ENCODE data around the gene PROB1. TPM values are rescaled to one million over a fixed set of nuclear protein-coding genes. Genes with fewer than 3 reads are reported as not detected.

Gene PROB1
- polyA plus RNA-seq, 1 of the 3 experiments (the other 2 are of a cell fraction): 0.44 TPM

DNA sequence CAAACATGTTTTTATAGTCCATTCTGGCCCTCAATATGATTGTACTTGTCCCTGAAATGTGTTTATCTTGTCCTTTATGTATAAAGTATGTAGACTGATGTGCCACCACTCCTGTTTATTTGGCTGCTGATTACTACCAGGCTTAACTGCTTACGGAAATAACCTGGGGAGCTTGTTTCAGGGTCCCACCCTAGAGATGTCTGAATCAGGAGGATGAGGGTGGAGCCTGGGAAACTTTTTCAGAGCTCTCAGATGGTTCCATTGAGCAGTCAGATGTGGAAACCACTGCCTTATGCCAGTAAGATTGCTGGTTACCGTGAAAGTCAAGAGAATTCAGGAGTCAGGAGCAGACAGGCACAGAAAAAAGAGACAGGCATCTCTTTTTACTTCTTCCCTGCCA, 31.0 kb downstream of the PROB1 start:
- H3K79me2 ChIP-seq (ENCODE audit: insufficient read depth): peaks cover 59% of the 10 kb centered on the region

GRCh38 chr5:139361835-139362429, 33.0 kb downstream of the PROB1 start:
- H2AFZ ChIP-seq (ENCODE audit: low read depth): no peak overlapping the region
- no peaks in the 10 kb centered on the region for H3K27me3 ChIP-seq (ENCODE audit: insufficient read depth)
- DNase-seq: no peak
- POLR2A ChIA-PET: no interaction called here
- H3K9ac ChIP-seq: no peak overlapping the region
- peaks cover 30 to 35% of the 10 kb centered on the region in 2 experiments for H3K36me3 ChIP-seq (replicated peaks in 1 of 2; ENCODE audit: control insufficient read depth in 1 of 2, insufficient read depth in 2 of 2, low read length in 1 of 2)
- H3K9me3 ChIP-seq: no peaks in the 10 kb centered on the region
- H3K4me2 ChIP-seq: no peak overlapping the region
- H4K20me1 ChIP-seq (ENCODE audit: insufficient read depth): peaks cover 70% of the 10 kb centered on the region
- WGBS (ENCODE audit: low lambda C conversion rate): 89% methylated on average over 6 of the region's 6 CpGs
- no peaks in the 10 kb centered on the region for H3K4me1 ChIP-seq (ENCODE audit: control insufficient read depth in 1 of 2, insufficient read depth in 2 of 2, low read depth in 1 of 2, low read length in 1 of 2)
- H3K9me2 ChIP-seq: no peaks in the 10 kb centered on the region
- no peak overlapping the region for H3K27ac ChIP-seq (ENCODE audit: low read depth in 2 of 2, low read length in 1 of 2)
- peaks cover 24% of the 10 kb centered on the region for H3F3A ChIP-seq (replicated peaks; ENCODE audit: insufficient read depth)
- CTCF ChIA-PET: interaction anchor here (1.1 kb wide), 1 partner anchor 20 kb away, joined by 3 read pairs; the partner anchor contains the start of gene PAIP2
- no peak overlapping the region for H3K4me3 ChIP-seq (ENCODE audit: low read depth in 2 of 2, low read length in 1 of 2)
- peaks cover 79% of the 10 kb centered on the region for H3K79me2 ChIP-seq (ENCODE audit: insufficient read depth)
- TF ChIP-seq USF1 (IDR thresholded peaks at IDR 0.05; ENCODE audit: borderline replicate concordance, low read depth) (no peak), RAD21 (IDR thresholded peaks at IDR 0.05; ENCODE audit: low read length) (no peak), CHD2 (IDR thresholded peaks at IDR 0.05; ENCODE audit: low read length, partially characterized antibody) (no peak), YY1 (IDR thresholded peaks at IDR 0.05; ENCODE audit: low read depth) (no peak), MEF2A (IDR thresholded peaks at IDR 0.05; ENCODE audit: borderline replicate concordance, low read depth) (no peak), NRF1 (IDR thresholded peaks at IDR 0.05; ENCODE audit: low read depth, low read length) (no peak), FOXM1 (IDR thresholded peaks at IDR 0.05; ENCODE audit: low read depth) (no peak), EP300 (IDR thresholded peaks at IDR 0.05; ENCODE audit: borderline replicate concordance in 1 of 2, low read depth in 1 of 2, low read length in 1 of 2) (no peak), ZBTB33 (IDR thresholded peaks at IDR 0.05; ENCODE audit: borderline replicate concordance, low read depth) (no peak), MAX (IDR thresholded peaks at IDR 0.05; ENCODE audit: low read depth) (no peak), GATA2 (CRISPR knock-in tag; IDR thresholded peaks at IDR 0.05) (no peak), SIN3A (IDR thresholded peaks at IDR 0.05; ENCODE audit: borderline replicate concordance, low read depth, low read length) (no peak), GABPA (IDR thresholded peaks at IDR 0.05; ENCODE audit: low read depth) (no peak)
- TF ChIP-seq, protein P1, sequence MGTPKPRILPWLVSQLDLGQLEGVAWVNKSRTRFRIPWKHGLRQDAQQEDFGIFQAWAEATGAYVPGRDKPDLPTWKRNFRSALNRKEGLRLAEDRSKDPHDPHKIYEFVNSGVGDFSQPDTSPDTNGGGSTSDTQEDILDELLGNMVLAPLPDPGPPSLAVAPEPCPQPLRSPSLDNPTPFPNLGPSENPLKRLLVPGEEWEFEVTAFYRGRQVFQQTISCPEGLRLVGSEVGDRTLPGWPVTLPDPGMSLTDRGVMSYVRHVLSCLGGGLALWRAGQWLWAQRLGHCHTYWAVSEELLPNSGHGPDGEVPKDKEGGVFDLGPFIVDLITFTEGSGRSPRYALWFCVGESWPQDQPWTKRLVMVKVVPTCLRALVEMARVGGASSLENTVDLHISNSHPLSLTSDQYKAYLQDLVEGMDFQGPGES (IDR thresholded peaks at IDR 0.05; ENCODE audit: low read depth, low read length): no peak
- TF ChIP-seq, protein P2, sequence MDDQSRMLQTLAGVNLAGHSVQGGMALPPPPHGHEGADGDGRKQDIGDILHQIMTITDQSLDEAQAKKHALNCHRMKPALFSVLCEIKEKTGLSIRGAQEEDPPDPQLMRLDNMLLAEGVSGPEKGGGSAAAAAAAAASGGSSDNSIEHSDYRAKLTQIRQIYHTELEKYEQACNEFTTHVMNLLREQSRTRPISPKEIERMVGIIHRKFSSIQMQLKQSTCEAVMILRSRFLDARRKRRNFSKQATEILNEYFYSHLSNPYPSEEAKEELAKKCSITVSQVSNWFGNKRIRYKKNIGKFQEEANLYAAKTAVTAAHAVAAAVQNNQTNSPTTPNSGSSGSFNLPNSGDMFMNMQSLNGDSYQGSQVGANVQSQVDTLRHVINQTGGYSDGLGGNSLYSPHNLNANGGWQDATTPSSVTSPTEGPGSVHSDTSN (IDR thresholded peaks at IDR 0.05): no peak

More for the DNA sequence above, 31.0 kb downstream of the PROB1 start:
- no peaks in the 10 kb centered on the region for H3K27me3 ChIP-seq (ENCODE audit: insufficient read depth)
- peaks cover 55% of the 10 kb centered on the region for H4K20me1 ChIP-seq (ENCODE audit: insufficient read depth)
- no peak overlapping the region for H3K4me3 ChIP-seq (ENCODE audit: low read depth in 2 of 2, low read length in 1 of 2)
- H3K27ac ChIP-seq (ENCODE audit: low read depth in 2 of 2, low read length in 1 of 2): no peak overlapping the region
- no peak overlapping the region for H3K9ac ChIP-seq
- H3K9me2 ChIP-seq: no peaks in the 10 kb centered on the region
- CTCF ChIA-PET: interaction anchor here (1.5 kb wide), 1 partner anchor 30 kb away, joined by 3 read pairs; no protein-coding TSS in a partner anchor
- H3F3A ChIP-seq (replicated peaks; ENCODE audit: insufficient read depth): peaks cover 44% of the 10 kb centered on the region
- H3K36me3 ChIP-seq (replicated peaks in 1 of 2; ENCODE audit: control insufficient read depth in 1 of 2, insufficient read depth in 2 of 2, low read length in 1 of 2): peaks cover 29 to 42% of the 10 kb centered on the region in 2 experiments
- H3K4me1 ChIP-seq (ENCODE audit: control insufficient read depth in 1 of 2, insufficient read depth in 2 of 2, low read depth in 1 of 2, low read length in 1 of 2): peaks cover 0 to 6% of the 10 kb centered on the region in 2 experiments; a peak in 1 of 4 replicates
- POLR2A ChIA-PET: no interaction called here
- H3K4me2 ChIP-seq: no peak overlapping the region
- H2AFZ ChIP-seq (ENCODE audit: low read depth): no peak overlapping the region
- TF ChIP-seq YY1 (IDR thresholded peaks at IDR 0.05; ENCODE audit: low read depth) (no peak), FOXJ3 (CRISPR knock-in tag; IDR thresholded peaks at IDR 0.05) (no peak), GATA2 (CRISPR knock-in tag; IDR thresholded peaks at IDR 0.05) (no peak), SMC3 (IDR thresholded peaks at IDR 0.05; ENCODE audit: low read depth, low read length) (no peak), GABPA (IDR thresholded peaks at IDR 0.05; ENCODE audit: low read depth) (no peak), EZH2phosphoT487 (IDR thresholded peaks at IDR 0.05; ENCODE audit: borderline replicate concordance, low read depth) (no peak), NRF1 (IDR thresholded peaks at IDR 0.05; ENCODE audit: low read depth, low read length) (no peak), TAF1 (IDR thresholded peaks at IDR 0.05; ENCODE audit: borderline replicate concordance, low read depth, low read length) (no peak), MXI1 (IDR thresholded peaks at IDR 0.05; ENCODE audit: low read depth, low read length) (no peak), POLR2AphosphoS5 (IDR thresholded peaks at IDR 0.05; ENCODE audit: low read depth, low read length) (no peak), EP300 (IDR thresholded peaks at IDR 0.05; ENCODE audit: borderline replicate concordance in 1 of 2, low read depth in 1 of 2, low read length in 1 of 2) (no peak), CHD2 (IDR thresholded peaks at IDR 0.05; ENCODE audit: low read length, partially characterized antibody) (no peak), TEAD4 (IDR thresholded peaks at IDR 0.05; ENCODE audit: borderline replicate concordance, insufficient read depth) (no peak)
- TF ChIP-seq, protein P1 (IDR thresholded peaks at IDR 0.05; ENCODE audit: low read depth, low read length): no peak
- DNase-seq: no peak
- 96% methylated on average over 2 of the region's 2 CpGs for WGBS (ENCODE audit: low lambda C conversion rate)
- H3K9me3 ChIP-seq: no peaks in the 10 kb centered on the region

Data from SK-N-SH (cell line).